GM12878 (cell line): ENCODE measurements around the gene PSMB1. TPM values are rescaled to one million over a fixed set of nuclear protein-coding genes. Genes with fewer than 3 reads are reported as not detected.

Experiments used
- ATAC-seq: fragments of 200-7000 bp; cut with Tn5 transposase; 3 replicates; pipeline ENCODE4 v1.9.1; 2020; ENCODE audit warnings: mild to moderate bottlenecking, moderate library complexity
- BruUV-seq: library from RNA; stranded (reverse); fragments of 400-500 nt; replicated peaks from 2 replicates; lab custom pipeline; 2021; lab: Mats Ljungman, UMichigan
- CTCF ChIA-PET: fragments of 300-600 bp; sonication (Branson Sonifier 250); formaldehyde crosslinking; extraction: SDS; loops from one replicate; lab custom pipeline; 2021; ENCODE audit warnings: inconsistent platforms; lab: Yijun Ruan, JAX
- POLR2A ChIA-PET: fragments of 350-600 bp; formaldehyde crosslinking; extraction: SDS; loops from one replicate; lab custom pipeline; 2021; ENCODE audit warnings: inconsistent platforms; lab: Charles Lee
- RAD21 ChIA-PET: fragments of 300-600 bp; sonication (Branson Sonifier 250); formaldehyde crosslinking; loops from one replicate; lab custom pipeline; 2023; ENCODE audit warnings: antibody characterized with exemption; ENCODE audit not compliant: unreplicated experiment; lab: Charles Lee
- SMC1A ChIA-PET: fragments of 300-600 bp; sonication (Branson Sonifier 250); formaldehyde crosslinking; loops from one replicate; lab custom pipeline; 2023; ENCODE audit not compliant: unreplicated experiment, uncharacterized antibody; lab: Charles Lee
- DNase-seq: peaks from one replicate; pipeline ENCODE4 v3.0.0-alpha.2; 2011; ENCODE audit warnings: low read depth, low spot score
- FAIRE-seq: peaks from 3 replicates; lab custom pipeline; 2011; peaks lifted over from hg19 to GRCh38; lab: Jason Lieb, UNC
- H2AFZ ChIP-seq: 2 replicates; pipeline ENCODE4 v1.6.0; 2011; ENCODE audit warnings: low read depth, low read length, control low read depth; ENCODE audit not compliant: control insufficient read depth
- H3K27ac ChIP-seq: 2 replicates; pipeline ENCODE4 v1.5.1; 2011; ENCODE audit warnings: control low read depth; ENCODE audit not compliant: control insufficient read depth, insufficient read depth
- H3K27me3 ChIP-seq, 2 experiments: replicated peaks in 1 of 2; 2 replicates each; pipeline versions ENCODE4 v1.6.0 to v1.6.1; 2011; ENCODE audit warnings: low read length in 1 of 2; ENCODE audit not compliant: control insufficient read depth in 2 of 2, insufficient read depth in 2 of 2
- H3K36me3 ChIP-seq, 2 experiments: 2 replicates each; pipeline ENCODE4 v1.5.1; 2011; ENCODE audit warnings: low read length in 1 of 2; ENCODE audit not compliant: control insufficient read depth in 2 of 2, insufficient read depth in 2 of 2
- H3K4me1 ChIP-seq: 2 replicates; pipeline ENCODE4 v1.6.1; 2011; ENCODE audit warnings: mild to moderate bottlenecking, low read length, moderate library complexity, mixed read lengths; ENCODE audit not compliant: control insufficient read depth, insufficient read depth
- H3K4me2 ChIP-seq: 2 replicates; pipeline ENCODE4 v1.6.0; 2011; ENCODE audit warnings: control low read depth; ENCODE audit not compliant: control insufficient read depth, insufficient read depth
- H3K4me3 ChIP-seq: fragments of 200-600 bp; sonication (generic); 2 replicates; pipeline ENCODE4 v1.5.1; 2016
- H3K79me2 ChIP-seq: 2 replicates; pipeline ENCODE4 v1.6.0; 2011; ENCODE audit warnings: low read length; ENCODE audit not compliant: control insufficient read depth, insufficient read depth
- H3K9ac ChIP-seq: 2 replicates; pipeline ENCODE4 v1.8.0; 2011; ENCODE audit warnings: low read length, control low read depth, mixed read lengths; ENCODE audit not compliant: control insufficient read depth, insufficient read depth
- H3K9me3 ChIP-seq: replicated peaks from 3 replicates; pipeline ENCODE4 v1.5.1; 2011; ENCODE audit warnings: mild to moderate bottlenecking, low read length; ENCODE audit not compliant: control insufficient read depth, insufficient read depth
- H4K20me1 ChIP-seq: 2 replicates; pipeline ENCODE4 v1.6.0; 2011; ENCODE audit not compliant: control insufficient read depth, insufficient read depth
- ELK1 ChIP-seq: IDR thresholded peaks from 2 replicates; pipeline ENCODE4 v1.6.1; 2012; ENCODE audit warnings: low read depth, low read length, improper control_type of control experiment
- FOXM1 ChIP-seq: IDR thresholded peaks from 2 replicates; pipeline ENCODE4 v1.6.1; 2012; ENCODE audit warnings: low read depth, mild to moderate bottlenecking, inconsistent platforms, low read length, moderate library complexity
- MEF2B ChIP-seq: fragments of 450-650 bp; IDR thresholded peaks from 2 replicates; pipeline ENCODE4 v1.6.1; 2018; ENCODE audit warnings: mild to moderate bottlenecking, moderate library complexity; ENCODE audit not compliant: partially characterized antibody, poor library complexity, severe bottlenecking
- NBN ChIP-seq: fragments of 450-650 bp; IDR thresholded peaks from 2 replicates; pipeline ENCODE4 v1.6.1; 2016
- POLR2AphosphoS2 ChIP-seq: IDR thresholded peaks from 2 replicates; pipeline ENCODE4 v1.6.1; 2011; ENCODE audit warnings: low read depth, mild to moderate bottlenecking, low read length, improper control_type of control experiment, moderate library complexity
- PRDM15 ChIP-seq: fragments of 450-650 bp; formaldehyde crosslinking; IDR thresholded peaks from 2 replicates; pipeline ENCODE4 v1.4.0; 2020; ENCODE audit warnings: mild to moderate bottlenecking, moderate library complexity
- RAD21 ChIP-seq: IDR thresholded peaks from 2 replicates; pipeline ENCODE4 v1.6.1; 2011; ENCODE audit warnings: mild to moderate bottlenecking, low read depth, low read length, moderate library complexity; ENCODE audit not compliant: insufficient read depth
- RUNX3 ChIP-seq: IDR thresholded peaks from 2 replicates; pipeline ENCODE4 v1.6.1; 2012; ENCODE audit warnings: low read length, inconsistent platforms
- SUPT20H ChIP-seq: IDR thresholded peaks from 2 replicates; pipeline ENCODE4 v1.6.1; 2011; ENCODE audit warnings: low read depth, mild to moderate bottlenecking, low read length, moderate library complexity, borderline replicate concordance; ENCODE audit not compliant: control insufficient read depth
- WGBS: methylation state at CpG from one replicate; pipeline ENCODE4 v1.1.6; 2016; ENCODE audit warnings: low lambda C conversion rate; ENCODE audit not compliant: insufficient replicate concordance, insufficient coverage; ENCODE audit errors: missing lambda C conversion rate; 5-methylcytosine and 5-hydroxymethylcytosine counted together
- in situ Hi-C: fragments of 300-500 bp; cut with MboI; formaldehyde crosslinking; loops from 9 replicates; pipeline ENCODE4 v1.14.3; 2018; ENCODE audit warnings: mixed read lengths
- intact Hi-C: fragments of 100-400 bp; cut with micrococcal nuclease; formaldehyde crosslinking; loops from one replicate; pipeline ENCODE4 v1.14.2; 2022; ENCODE audit not compliant: unreplicated experiment
- polyA plus RNA-seq, 11 experiments: library from polyadenylated mRNA; depleted of rRNA in 4 of 11; unstranded in 6 of 11; stranded (reverse) in 5 of 11; fragments of >200 nt; fragmentation: Nextera tagmentation in 4 of 11; fragmentation: Illumina TruSeq in 1 of 11; extraction: Ambion mirVana in 4 of 11; extraction: Trizol in 1 of 11; gene quantifications; 1 replicate in 1 of 11; 2 replicates in 10 of 11; pipeline versions ENCODE4 v1.2.1 to v1.2.3, GENCODE V29; 2011 to 2016; ENCODE audit warnings: inconsistent platforms in 2 of 11, missing spikeins in 2 of 11, low read depth in 1 of 11
- total RNA-seq, 4 experiments: library from RNA; depleted of rRNA in 3 of 4; stranded (reverse); fragments of >200 nt in 3 of 4; fragmentation: Illumina TruSeq in 1 of 4; extraction: Trizol in 1 of 4; gene quantifications; 2 replicates each; pipeline versions ENCODE4 v1.2.1 to v1.2.3, GENCODE V29; 2013 to 2021

The PSMB1 gene
- total and polyA plus RNA-seq, 10 of the 15 experiments (the other 5 are each of a cell fraction or from before 2014, with no cell fraction given) = 208 to 1,317 (median 508) TPM

GRCh38 chr6:170505306-170505705 is 47.8 kb downstream of the PSMB1 start:
- intact Hi-C loops (no loop called here), in situ Hi-C loops (no loop called here)
- ATAC-seq (no peak), DNase-seq (no peak), FAIRE-seq (no peak)
- no peaks in the 10 kb centered on the region; the same call in 2 of the 3 replicates for H3K9me3 ChIP-seq
- no peaks in the 10 kb centered on the region for H3K36me3 ChIP-seq
- ChIA-PET CTCF (no interaction called here), RAD21 (no interaction called here), SMC1A (interaction anchor here (1.3 kb wide), 1 partner anchor 74 kb away, joined by 3 read pairs; no protein-coding TSS in a partner anchor), POLR2A (no interaction called here)
- no peaks in the 10 kb centered on the region for H3K4me1 ChIP-seq
- H3K27me3 ChIP-seq = no peaks in the 10 kb centered on the region
- no peak overlapping the region for H3K4me2 ChIP-seq
- H3K4me3 ChIP-seq = no peak overlapping the region
- TF ChIP-seq PRDM15 (CRISPR knock-in tag) (no peak), NBN (no peak), RAD21 (no peak)
- H2AFZ ChIP-seq = no peak overlapping the region
- WGBS = 6% methylated on average over 9 of the region's 9 CpGs
- no peaks in the 10 kb centered on the region for H3K79me2 ChIP-seq
- no peak overlapping the region for H3K9ac ChIP-seq
- H4K20me1 ChIP-seq = no peaks in the 10 kb centered on the region
- no TSS peak for BruUV-seq
- H3K27ac ChIP-seq = no peak overlapping the region

GRCh38 chr6:170504479-170504878 is 48.6 kb downstream of the PSMB1 start:
- ChIA-PET RAD21 (no interaction called here), CTCF (no interaction called here), SMC1A (no interaction called here), POLR2A (no interaction called here)
- Histone ChIP-seq H3K4me2 (no peak overlapping the region), H3K4me3 (no peak overlapping the region), H3K4me1 (no peaks in the 10 kb centered on the region), H3K27ac (no peak overlapping the region), H3K27me3 (no peaks in the 10 kb centered on the region), H4K20me1 (no peaks in the 10 kb centered on the region), H3K9ac (no peak overlapping the region), H3K9me3 (no peaks in the 10 kb centered on the region; the same call in 2 of the 3 replicates), H2AFZ (no peak overlapping the region), H3K79me2 (no peaks in the 10 kb centered on the region), H3K36me3 (no peaks in the 10 kb centered on the region)
- in situ Hi-C loops (no loop called here), intact Hi-C loops (no loop called here)
- DNase-seq (no peak), FAIRE-seq (no peak), ATAC-seq (no peak)
- BruUV-seq = no TSS peak
- 2% methylated on average over 4 of the region's 4 CpGs for WGBS
- no peak for TF ChIP-seq RUNX3
- no peak for TF ChIP-seq ELK1
- no peak for TF ChIP-seq POLR2AphosphoS2
- TF ChIP-seq MEF2B = no peak
- TF ChIP-seq FOXM1 = no peak
- no peak for TF ChIP-seq SUPT20H
